Fibroblast of pulmonary artery (primary cell): ENCODE measurements around the gene YTHDF1.

Experiments
- DNase-seq: peaks from one replicate; pipeline ENCODE4 v3.0.0-alpha.2; 2010; ENCODE audit warnings: low read depth
- H3K4me3 ChIP-seq: replicated peaks from 2 replicates; pipeline ENCODE4 v1.5.1; 2011; ENCODE audit warnings: low read depth, mild to moderate bottlenecking, control low read depth, low read length, moderate library complexity
- CTCF ChIP-seq: IDR thresholded peaks from 2 replicates; pipeline ENCODE4 v1.5.1; 2011; ENCODE audit warnings: mild to moderate bottlenecking, control low read depth, low read length, inconsistent platforms; ENCODE audit errors: missing control alignments

YTHDF1 gene

GRCh38 chr20:63228806-63229205 is 12.9 kb upstream of the YTHDF1 start:
- TF ChIP-seq CTCF: no peak
- no peak overlapping the region for H3K4me3 ChIP-seq
- DNase-seq: no peak

- TF ChIP-seq CTCF: no peak
- no peak for DNase-seq
These were observed 11.3 kb upstream of the YTHDF1 start for GRCh38 chr20:63227260-63227659.

DNA sequence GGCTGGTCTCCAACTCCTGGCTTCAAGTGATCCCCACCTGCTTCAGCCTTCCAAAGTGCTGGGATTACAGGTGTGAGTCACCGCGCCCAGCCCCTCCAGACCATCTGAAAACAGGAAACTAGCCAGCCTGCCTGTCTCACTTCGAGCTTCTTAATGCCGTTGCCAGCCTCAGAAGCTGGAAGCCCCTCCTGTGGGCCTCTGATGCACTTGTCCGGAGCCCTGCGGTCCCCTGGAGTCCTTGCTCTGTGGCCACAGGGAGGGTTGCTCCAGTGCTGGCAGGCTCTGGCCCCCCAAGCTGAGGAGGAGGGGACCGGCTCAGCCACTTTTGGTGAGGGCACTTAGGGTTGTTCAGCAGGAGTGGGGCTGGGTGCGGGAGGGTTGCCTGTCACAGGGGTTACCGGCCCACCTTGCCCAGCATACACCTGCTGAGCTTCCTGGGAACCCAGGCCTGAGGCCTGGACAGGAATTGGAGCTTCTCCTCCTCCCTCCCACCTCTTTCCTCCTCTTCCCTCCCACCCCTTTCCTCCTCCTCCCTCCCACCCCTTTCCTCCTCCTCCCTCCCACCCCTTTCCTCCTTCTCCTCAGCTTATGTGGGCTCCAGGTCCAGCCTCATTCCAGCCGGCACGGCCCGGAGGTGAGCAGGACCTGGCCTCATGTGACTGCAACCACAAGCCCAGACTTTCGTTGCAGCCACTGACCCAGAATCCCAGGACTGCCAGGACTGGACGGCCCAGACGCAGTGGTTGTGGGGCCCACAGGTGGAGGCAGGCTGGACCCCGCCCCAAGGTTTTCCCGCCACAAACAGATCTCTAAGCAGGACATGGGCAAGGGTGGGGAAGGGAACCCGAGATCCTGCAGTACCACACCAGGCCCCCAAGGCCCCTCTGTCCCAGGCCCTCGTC is 10.4 kb upstream of the YTHDF1 start:
- no peak overlapping the region for H3K4me3 ChIP-seq
- TF ChIP-seq CTCF: no peak
- no peak for DNase-seq

More at GRCh38 chr20:63227260-63227659, 11.3 kb upstream of the YTHDF1 start:
- no peak overlapping the region for H3K4me3 ChIP-seq

DNA sequence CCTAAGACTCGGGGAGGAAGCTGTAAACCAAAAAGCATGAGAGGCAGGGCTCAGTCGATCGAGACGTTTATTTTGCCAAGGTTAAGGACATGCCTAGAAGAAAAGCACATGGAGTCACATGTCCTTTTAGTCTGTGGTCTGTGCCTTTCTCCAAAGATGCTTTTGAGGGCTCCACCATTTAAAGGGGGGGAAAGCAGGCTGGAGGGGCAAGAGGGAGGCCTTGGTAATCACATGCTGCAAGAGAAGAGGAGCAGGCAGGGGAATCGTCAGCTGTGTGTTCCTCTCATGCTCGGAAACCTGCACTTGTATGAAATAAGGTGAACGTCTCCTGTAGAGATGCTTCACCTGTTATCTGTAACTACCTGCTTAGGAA is 9.1 kb upstream of the YTHDF1 start:
- no peak for DNase-seq
- TF ChIP-seq CTCF: no peak
- H3K4me3 ChIP-seq: no peak overlapping the region

DNA sequence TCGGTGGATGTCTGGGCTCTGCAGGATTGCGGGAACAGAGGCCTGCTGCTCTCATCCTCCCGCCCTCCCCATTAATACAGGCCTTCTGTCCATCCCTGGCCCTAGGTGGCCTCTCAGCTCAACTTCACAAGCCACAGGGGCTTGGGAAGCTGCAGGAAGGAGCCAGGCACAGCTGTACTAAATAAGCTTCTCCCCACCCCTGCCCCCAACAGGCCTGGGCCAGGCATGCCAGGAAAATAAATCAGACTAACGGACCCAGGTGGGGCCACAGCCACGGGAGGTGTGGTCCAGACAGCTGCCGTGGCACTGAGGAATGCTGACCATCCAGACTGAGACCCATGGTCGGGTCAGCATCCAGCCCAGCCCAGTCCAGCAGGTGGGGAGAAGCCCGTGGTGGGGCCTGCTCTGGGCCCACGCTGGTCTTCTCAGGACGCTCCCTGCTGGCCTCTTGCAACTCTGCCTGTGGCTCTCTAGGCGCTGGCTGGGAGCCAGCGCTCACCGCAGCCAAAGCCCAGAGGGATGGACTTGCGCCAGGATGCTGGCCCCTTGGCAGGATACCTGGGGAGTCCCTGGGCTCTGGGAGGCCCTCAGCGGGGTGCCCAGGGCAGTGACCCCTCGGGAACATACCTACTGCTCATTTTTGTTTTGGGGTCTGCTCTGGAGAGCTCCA is 8.6 kb upstream of the YTHDF1 start:
- peak; percentile 46 for DNase-seq
- H3K4me3 ChIP-seq: no peak overlapping the region
- peak; percentile 31 for TF ChIP-seq CTCF

GRCh38 chr20:63223826-63224207 is 7.9 kb upstream of the YTHDF1 start:
- no peak for TF ChIP-seq CTCF
- no peak for DNase-seq
- no peak overlapping the region for H3K4me3 ChIP-seq
